Smooth muscle cell (in vitro differentiated cells): ENCODE measurements around the gene DCAF16. TPM values are rescaled to one million over a fixed set of nuclear protein-coding genes. Genes with fewer than 3 reads are reported as not detected.

ENCODE experiments used
- DNase-seq: peaks from one replicate; lab custom pipeline; 2025; ENCODE audit not compliant: unreplicated experiment; lab: John Stamatoyannopoulos, UW
- H2AFZ ChIP-seq: fragments of 200-600 bp; sonication (generic); 2 replicates; pipeline ENCODE4 v1.6.0; 2016; ENCODE audit warnings: antibody characterized with exemption, low read depth, mild to moderate bottlenecking
- H3F3A ChIP-seq: fragments of 200-600 bp; sonication (generic); 2 replicates; pipeline ENCODE4 v1.6.0; 2017; ENCODE audit warnings: antibody characterized with exemption, low read depth
- H3K27ac ChIP-seq: fragments of 200-600 bp; sonication (generic); 2 replicates; pipeline ENCODE4 v1.5.1; 2016; ENCODE audit warnings: low read depth, mild to moderate bottlenecking
- H3K27me3 ChIP-seq: fragments of 200-600 bp; sonication (generic); 2 replicates; pipeline ENCODE4 v1.6.1; 2016; ENCODE audit warnings: low read depth, mild to moderate bottlenecking
- H3K36me3 ChIP-seq: fragments of 200-600 bp; sonication (generic); 2 replicates; pipeline ENCODE4 v1.5.1; 2016; ENCODE audit warnings: low read depth
- H3K4me1 ChIP-seq: fragments of 200-600 bp; sonication (generic); 2 replicates; pipeline ENCODE4 v1.5.1; 2016; ENCODE audit warnings: low read depth
- H3K4me2 ChIP-seq: fragments of 200-600 bp; sonication (generic); 2 replicates; pipeline ENCODE4 v1.6.0; 2016; ENCODE audit warnings: mild to moderate bottlenecking
- H3K4me3 ChIP-seq: fragments of 200-600 bp; sonication (generic); 2 replicates; pipeline ENCODE4 v1.5.1; 2016; ENCODE audit warnings: mild to moderate bottlenecking
- H3K79me2 ChIP-seq: fragments of 200-600 bp; sonication (generic); 2 replicates; pipeline ENCODE4 v1.6.0; 2016; ENCODE audit warnings: low read depth, mild to moderate bottlenecking
- H3K9ac ChIP-seq: fragments of 200-600 bp; sonication (generic); 2 replicates; pipeline ENCODE4 v1.6.0; 2016; ENCODE audit warnings: low read depth
- H3K9me3 ChIP-seq: fragments of 200-600 bp; sonication (generic); replicated peaks from 2 replicates; pipeline ENCODE4 v1.5.1; 2016; ENCODE audit warnings: low read depth
- H4K20me1 ChIP-seq: fragments of 200-600 bp; sonication (generic); 2 replicates; pipeline ENCODE4 v1.6.0; 2016; ENCODE audit warnings: low read depth
- WGBS: methylation state at CpG from one replicate; pipeline ENCODE4 v1.1.7; 2016; ENCODE audit warnings: low lambda C conversion rate; 5-methylcytosine and 5-hydroxymethylcytosine counted together
- polyA plus RNA-seq: library from polyadenylated mRNA; unstranded; fragments of >200 nt; fragmentation: Nextera tagmentation; extraction: Ambion mirVana; gene quantifications from 2 replicates; pipeline ENCODE4 v1.2.1, GENCODE V29; 2016
- total RNA-seq: library from RNA; depleted of rRNA; stranded (reverse); fragments of >200 nt; gene quantifications from 2 replicates; pipeline ENCODE4 v1.2.3, GENCODE V29; 2014
- TF ChIP-seq, protein P1 (sequence below): fragments of 200-600 bp; sonication (generic); IDR thresholded peaks from 2 replicates; pipeline ENCODE4 v1.5.1; 2017; ENCODE audit warnings: borderline replicate concordance, mild to moderate bottlenecking, antibody characterized with exemption; ENCODE audit not compliant: insufficient read depth, poor library complexity, severe bottlenecking

DCAF16 gene
- total and polyA plus RNA-seq, 2 experiments from 2014 or later = 6.5 to 19.3 TPM

DNA sequence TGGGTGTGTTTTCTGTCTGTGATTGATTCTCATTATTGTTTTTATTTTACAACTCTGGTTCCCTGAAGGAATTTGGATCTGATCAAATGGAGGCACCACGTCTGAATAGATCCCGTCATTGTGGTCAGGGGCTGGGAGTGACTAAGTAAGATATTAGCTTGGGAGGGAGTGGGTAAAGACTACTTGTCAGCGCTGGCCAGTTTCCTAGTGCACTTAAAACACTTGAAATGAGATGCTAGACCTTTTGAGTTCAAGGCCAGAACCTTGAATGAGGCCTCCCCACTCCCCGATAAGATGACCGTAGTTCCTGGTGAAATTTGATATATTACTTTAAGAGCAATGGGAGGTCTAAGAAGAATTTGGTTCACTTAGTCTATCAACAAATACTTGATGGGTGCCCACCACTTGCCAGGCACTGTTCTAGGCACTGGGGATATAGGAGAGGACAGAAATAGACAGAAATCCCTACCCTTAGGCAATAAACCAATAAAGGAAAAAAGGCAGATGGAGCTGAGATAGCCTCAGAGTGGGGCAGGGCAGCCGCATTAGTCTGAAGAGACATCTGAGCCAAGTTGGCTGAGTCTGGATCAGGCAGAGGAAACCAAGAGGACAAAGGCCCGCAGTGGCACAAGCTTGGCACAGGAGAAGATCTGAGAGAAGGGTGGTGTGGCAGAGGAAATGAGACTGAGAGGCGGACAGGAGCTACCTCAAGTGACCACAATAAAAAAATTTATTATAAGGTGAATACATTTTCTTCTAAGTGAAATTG, 41.0 kb downstream of the DCAF16 start:
- 70% methylated on average over 8 of the region's 8 CpGs for WGBS
- Histone ChIP-seq H3K4me1 (no peaks in the 10 kb centered on the region), H3K36me3 (no peaks in the 10 kb centered on the region), H3K4me3 (no peak overlapping the region), H2AFZ (no peak overlapping the region), H3K79me2 (no peaks in the 10 kb centered on the region), H3K9me3 (no peaks in the 10 kb centered on the region), H3K9ac (no peak overlapping the region), H3K27ac (no peak overlapping the region), H3F3A (no peaks in the 10 kb centered on the region), H3K4me2 (no peak overlapping the region), H4K20me1 (no peaks in the 10 kb centered on the region), H3K27me3 (no peaks in the 10 kb centered on the region)
- TF ChIP-seq, protein P1, sequence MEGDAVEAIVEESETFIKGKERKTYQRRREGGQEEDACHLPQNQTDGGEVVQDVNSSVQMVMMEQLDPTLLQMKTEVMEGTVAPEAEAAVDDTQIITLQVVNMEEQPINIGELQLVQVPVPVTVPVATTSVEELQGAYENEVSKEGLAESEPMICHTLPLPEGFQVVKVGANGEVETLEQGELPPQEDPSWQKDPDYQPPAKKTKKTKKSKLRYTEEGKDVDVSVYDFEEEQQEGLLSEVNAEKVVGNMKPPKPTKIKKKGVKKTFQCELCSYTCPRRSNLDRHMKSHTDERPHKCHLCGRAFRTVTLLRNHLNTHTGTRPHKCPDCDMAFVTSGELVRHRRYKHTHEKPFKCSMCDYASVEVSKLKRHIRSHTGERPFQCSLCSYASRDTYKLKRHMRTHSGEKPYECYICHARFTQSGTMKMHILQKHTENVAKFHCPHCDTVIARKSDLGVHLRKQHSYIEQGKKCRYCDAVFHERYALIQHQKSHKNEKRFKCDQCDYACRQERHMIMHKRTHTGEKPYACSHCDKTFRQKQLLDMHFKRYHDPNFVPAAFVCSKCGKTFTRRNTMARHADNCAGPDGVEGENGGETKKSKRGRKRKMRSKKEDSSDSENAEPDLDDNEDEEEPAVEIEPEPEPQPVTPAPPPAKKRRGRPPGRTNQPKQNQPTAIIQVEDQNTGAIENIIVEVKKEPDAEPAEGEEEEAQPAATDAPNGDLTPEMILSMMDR = no peak
- no peak for DNase-seq

DNA sequence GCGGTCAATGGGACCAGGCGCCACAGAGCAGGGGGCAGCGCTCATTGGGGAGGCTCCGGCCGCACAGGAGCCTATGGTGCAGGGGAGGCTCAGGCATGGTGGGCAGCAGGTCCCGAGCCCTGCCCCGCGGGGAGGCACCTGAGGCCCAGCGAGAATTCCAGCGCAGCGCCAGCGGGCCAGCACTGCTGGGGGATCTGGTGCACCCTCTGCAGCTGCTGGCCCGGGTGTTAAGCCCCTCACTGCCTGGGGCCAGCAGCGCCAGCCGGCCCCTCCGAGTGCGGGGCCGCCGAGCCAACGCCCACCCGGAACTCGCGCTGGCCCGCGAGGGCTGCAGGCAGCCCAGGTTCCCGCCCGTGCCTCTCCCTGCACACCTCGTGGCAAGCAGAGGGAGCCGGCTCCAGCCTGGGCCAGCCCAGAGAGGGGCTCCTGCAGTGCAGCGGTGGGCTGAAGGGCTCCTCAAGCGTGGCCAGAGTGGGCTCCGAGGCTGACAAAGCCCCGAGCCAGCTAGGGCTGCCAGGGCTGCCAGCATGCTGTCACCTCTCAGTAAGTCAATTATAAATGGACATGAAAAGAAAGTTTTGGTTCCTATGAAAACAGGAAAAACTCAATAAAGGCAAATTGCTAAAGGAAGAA, 43.6 kb downstream of the DCAF16 start:
- Histone ChIP-seq H3K4me3 (no peak overlapping the region), H3K4me1 (no peaks in the 10 kb centered on the region), H3K9ac (no peak overlapping the region), H3K4me2 (no peak overlapping the region), H3K27ac (no peak overlapping the region), H3K27me3 (no peaks in the 10 kb centered on the region), H3F3A (no peaks in the 10 kb centered on the region), H3K36me3 (no peaks in the 10 kb centered on the region), H3K79me2 (no peaks in the 10 kb centered on the region), H2AFZ (no peak overlapping the region), H3K9me3 (no peaks in the 10 kb centered on the region), H4K20me1 (no peaks in the 10 kb centered on the region)
- TF ChIP-seq, protein P1 = no peak
- WGBS = 97% methylated on average over 33 of the region's 33 CpGs
- DNase-seq = no peak

DNA sequence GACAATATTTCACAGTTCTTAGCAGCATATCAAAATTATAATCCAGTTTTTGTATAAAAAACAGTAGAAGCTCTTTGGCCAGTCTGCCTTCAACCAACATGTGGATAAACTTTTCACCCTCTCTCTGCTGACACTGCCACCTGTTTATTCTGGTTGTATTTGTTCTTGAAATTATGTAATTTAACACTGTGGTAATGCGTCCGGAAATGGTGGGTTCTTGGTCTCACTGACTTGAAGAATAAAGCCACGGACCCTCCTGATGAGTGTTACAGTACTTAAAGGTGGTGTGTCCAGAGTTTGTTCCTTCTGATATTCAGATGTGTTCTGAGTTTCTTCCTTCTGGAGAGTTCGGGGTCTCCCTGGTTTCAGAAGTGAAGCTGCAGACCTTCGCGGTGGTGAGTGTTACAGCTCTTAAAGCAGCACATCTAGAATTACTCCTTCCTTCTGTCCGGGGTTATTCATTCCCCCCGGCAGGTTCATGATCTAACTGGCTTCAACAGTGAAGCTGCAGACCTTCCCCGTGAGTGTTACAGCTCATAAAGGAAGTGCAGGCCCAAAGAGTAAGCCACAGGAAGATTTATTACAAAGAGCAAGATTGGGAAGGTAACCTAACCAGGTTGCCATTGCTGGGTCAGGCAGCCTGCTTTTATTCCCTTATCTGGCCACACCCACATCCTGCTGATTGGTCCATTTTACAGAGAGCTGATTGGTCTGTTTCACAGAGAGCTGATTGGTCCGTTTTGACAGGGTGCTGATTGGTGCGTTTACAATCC, 44.9 kb downstream of the DCAF16 start:
- Histone ChIP-seq H3K27me3 (no peaks in the 10 kb centered on the region), H4K20me1 (no peaks in the 10 kb centered on the region), H3K36me3 (no peaks in the 10 kb centered on the region), H3K4me1 (no peaks in the 10 kb centered on the region), H3K9ac (no peak overlapping the region), H3K9me3 (no peaks in the 10 kb centered on the region), H3F3A (no peaks in the 10 kb centered on the region), H3K4me2 (no peak overlapping the region), H3K79me2 (no peaks in the 10 kb centered on the region), H3K4me3 (no peak overlapping the region), H3K27ac (no peak overlapping the region), H2AFZ (no peak overlapping the region)
- 95% methylated on average over 11 of the region's 11 CpGs for WGBS
- TF ChIP-seq, protein P1 = no peak
- DNase-seq = no peak
